ENCODE results near the gene NFATC4.
"Not testable (repeated sequence)": the region's sequence is repeated elsewhere in the genome, so short reads cannot be mapped to it uniquely, and the experiment has no call there.

The NFATC4 gene

DNA sequence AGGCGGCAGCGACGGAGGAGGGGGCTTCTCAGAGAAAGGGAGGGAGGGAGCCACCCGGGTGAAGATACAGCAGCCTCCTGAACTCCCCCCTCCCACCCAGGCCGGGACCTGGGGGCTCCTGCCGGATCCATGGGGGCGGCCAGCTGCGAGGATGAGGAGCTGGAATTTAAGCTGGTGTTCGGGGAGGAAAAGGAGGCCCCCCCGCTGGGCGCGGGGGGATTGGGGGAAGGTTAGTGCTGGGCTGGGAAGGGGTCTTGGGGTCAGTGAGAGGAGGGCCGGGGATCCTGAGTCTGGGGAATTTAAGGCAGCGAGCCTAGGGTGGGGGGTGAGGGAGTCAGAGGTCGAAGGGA lies 203 bp downstream of the NFATC4 start:
- DNase-seq (ENCODE audit: low read depth), result no peak

GRCh38 chr14:24368562-24369252 lies 723 bp downstream of the NFATC4 start:
- no peak for DNase-seq (ENCODE audit: low read depth)

DNA sequence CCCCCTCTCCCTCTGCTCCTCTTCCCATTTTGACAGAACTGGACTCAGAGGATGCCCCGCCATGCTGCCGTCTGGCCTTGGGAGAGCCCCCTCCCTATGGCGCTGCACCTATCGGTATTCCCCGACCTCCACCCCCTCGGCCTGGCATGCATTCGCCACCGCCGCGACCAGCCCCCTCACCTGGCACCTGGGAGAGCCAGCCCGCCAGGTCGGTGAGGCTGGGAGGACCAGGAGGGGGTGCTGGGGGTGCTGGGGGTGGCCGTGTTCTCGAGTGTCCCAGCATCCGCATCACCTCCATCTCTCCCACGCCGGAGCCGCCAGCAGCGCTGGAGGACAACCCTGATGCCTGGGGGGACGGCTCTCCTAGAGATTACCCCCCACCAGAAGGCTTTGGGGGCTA lies 1.5 kb downstream of the NFATC4 start:
- DNase-seq (ENCODE audit: low read depth), result no peak

- no peak for DNase-seq (ENCODE audit: low read depth)
Measured at GRCh38 chr14:24369907-24370687, 2.1 kb downstream of the NFATC4 start.

DNA sequence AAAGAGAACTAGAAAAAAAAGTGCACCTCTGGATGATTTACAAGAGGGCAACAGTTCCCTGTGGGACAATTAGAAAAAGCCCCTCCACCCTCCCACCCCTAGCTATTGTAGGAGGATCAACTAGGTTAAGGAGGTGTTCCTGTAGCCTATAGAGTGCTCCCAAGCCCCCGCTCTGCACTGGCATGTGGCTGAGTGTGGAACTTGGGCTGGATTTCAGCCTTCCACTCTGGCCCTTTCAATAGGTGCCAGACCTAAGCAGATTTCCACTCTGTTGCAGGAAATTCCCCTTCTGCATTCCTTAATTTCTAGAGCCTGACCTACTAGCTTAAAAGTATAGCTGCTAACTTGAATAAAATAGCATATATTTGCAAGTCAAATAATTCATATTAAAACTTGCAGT lies 2.8 kb downstream of the NFATC4 start:
- DNase-seq (ENCODE audit: low read depth), result no peak

DNA sequence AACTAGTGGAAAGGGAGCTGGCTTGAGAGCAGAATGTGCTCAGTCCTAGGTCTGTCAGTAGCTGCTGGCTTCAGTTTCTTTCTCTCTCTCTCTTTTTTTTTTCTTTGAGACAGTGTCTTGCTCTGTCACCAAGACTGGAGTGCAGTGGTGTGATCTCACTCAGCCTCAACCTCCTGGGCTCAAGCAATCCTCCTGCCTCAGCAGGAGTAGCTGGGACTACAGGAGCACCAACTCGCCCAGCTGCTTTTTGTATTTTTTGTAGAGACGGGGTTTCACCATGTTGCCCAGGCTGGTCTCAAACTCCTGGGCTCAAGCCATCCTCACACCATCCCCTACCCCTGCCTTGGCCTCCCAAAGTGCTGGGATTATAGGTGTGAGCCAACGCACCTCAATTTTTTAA lies 3.6 kb downstream of the NFATC4 start:
- DNase-seq (ENCODE audit: low read depth), result not testable (repeated sequence)

- no peak for DNase-seq (ENCODE audit: low read depth)
Measured at GRCh38 chr14:24372701-24373416, 4.9 kb downstream of the NFATC4 start.

DNA sequence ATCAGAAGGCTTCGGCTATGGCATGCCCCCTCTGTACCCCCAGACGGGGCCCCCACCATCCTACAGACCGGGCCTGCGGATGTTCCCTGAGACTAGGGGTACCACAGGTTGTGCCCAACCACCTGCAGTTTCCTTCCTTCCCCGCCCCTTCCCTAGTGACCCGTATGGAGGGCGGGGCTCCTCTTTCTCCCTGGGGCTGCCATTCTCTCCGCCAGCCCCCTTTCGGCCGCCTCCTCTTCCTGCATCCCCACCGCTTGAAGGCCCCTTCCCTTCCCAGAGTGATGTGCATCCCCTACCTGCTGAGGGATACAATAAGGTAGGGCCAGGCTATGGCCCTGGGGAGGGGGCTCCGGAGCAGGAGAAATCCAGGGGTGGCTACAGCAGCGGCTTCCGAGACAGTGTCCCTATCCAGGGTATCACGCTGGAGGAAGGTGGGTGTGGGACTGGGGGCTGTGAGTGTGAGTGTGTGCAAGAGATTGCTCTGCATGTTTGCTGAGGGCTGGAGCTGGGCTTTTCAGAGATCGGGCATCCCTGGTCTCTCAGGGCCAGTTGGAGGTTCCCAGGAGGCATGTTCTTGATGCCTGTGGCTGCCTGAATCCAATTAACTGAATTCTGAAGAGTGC lies 8.6 kb downstream of the NFATC4 start:
- DNase-seq (ENCODE audit: low read depth), result no peak

DNA sequence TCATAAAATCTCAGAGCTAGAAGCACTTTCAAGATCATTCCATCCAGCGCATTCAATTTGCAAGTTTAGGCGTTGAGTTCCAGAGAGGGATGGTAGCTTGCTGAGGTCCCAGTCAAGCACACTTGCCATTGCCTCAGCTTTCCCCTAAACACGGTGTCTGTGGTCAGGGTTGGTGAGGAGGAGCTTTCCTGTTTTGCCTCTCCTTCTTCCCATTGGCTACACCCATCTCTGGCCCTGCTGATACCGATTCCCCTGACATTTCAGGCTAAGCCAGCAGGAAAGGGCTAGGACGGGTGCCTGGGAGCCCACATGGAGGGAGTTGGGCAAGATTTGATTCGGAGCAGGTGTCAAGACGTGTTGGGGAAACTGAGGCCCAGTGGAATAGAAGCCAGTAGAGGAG lies 9.1 kb downstream of the NFATC4 start:
- DNase-seq (ENCODE audit: low read depth), result no peak

- no peak for DNase-seq (ENCODE audit: low read depth)
Measured at GRCh38 chr14:24377657-24378056, 9.7 kb downstream of the NFATC4 start.

- DNase-seq (ENCODE audit: low read depth), result no peak
Measured at GRCh38 chr14:24378327-24378726, 10.3 kb downstream of the NFATC4 start.

- no peak for DNase-seq (ENCODE audit: low read depth)
Measured at GRCh38 chr14:24378981-24379906, 11.3 kb downstream of the NFATC4 start.

DNA sequence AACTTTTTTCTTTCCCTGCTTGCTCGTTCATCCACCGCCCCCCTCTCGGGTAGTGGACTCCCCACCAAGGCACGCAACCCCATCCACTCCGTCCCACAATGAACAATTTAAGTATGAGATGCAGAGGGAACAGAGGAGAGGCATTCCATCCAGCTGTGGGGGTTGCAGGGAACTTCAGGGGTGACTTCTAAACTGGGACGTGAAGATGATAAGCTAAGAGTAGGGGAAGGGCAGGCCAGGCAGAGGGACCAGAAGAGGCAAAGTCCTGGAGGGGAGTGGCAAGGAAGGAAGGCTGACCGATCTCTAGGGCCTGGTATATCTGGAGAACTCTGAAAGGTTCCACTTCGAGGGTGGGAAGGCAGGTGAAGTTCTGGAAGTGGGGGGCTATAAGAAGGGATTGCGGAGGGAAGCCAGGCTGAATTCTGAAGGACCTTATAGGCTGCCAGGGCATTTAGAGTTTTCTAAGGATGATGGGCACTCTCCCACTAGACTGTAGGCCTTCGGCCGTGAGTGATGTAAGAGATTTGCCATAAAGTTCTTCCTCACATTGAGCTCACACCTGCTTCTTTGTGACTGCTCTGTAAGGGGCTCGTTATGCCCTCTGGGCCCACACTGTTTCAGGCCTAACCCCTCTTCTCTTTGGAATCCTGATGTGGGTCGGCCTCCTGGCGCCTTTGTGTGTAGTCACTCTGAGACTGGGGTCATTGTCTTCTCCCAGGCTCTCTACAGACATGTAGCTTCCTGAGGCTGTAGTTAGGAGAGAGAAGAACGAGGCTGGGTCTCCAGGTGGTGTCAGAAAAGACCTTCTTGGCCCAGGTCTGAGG lies 12.1 kb downstream of the NFATC4 start:
- DNase-seq (ENCODE audit: low read depth), result no peak

- DNase-seq (ENCODE audit: low read depth), result no peak
Measured at GRCh38 chr14:24381363-24382063, 13.5 kb downstream of the NFATC4 start.

GRCh38 chr14:24382064-24382371 lies 14.0 kb downstream of the NFATC4 start:
- no peak for DNase-seq (ENCODE audit: low read depth)

DNA sequence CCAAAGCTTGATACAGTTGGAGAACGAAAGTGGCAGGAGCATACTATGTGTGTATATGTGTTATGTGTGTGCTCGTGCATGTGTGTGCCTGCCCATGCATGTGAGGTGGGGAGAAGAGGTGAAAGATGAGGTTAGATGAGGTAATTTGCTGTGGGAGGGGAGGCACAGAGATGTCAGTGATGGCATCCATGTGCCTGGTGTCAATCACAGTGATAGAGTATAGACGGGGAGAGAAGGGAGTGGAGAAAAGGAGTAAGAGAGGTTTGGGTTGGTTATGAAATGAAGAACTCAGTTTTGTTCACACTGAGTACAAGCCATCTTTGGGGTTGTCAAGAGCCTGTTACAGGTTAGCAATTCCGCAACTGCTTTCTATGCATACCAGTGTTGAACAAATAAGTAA lies 16.2 kb downstream of the NFATC4 start:
- no peak for DNase-seq (ENCODE audit: low read depth)

GRCh38 chr14:24385524-24385923 lies 17.5 kb downstream of the NFATC4 start:
- no peak for DNase-seq (ENCODE audit: low read depth)

GRCh38 chr14:24387009-24387345 lies 19.0 kb downstream of the NFATC4 start:
- DNase-seq (ENCODE audit: low read depth), result no peak

GRCh38 chr14:24387579-24387978 lies 19.6 kb downstream of the NFATC4 start:
- not testable (repeated sequence) for DNase-seq (ENCODE audit: low read depth)

DNA sequence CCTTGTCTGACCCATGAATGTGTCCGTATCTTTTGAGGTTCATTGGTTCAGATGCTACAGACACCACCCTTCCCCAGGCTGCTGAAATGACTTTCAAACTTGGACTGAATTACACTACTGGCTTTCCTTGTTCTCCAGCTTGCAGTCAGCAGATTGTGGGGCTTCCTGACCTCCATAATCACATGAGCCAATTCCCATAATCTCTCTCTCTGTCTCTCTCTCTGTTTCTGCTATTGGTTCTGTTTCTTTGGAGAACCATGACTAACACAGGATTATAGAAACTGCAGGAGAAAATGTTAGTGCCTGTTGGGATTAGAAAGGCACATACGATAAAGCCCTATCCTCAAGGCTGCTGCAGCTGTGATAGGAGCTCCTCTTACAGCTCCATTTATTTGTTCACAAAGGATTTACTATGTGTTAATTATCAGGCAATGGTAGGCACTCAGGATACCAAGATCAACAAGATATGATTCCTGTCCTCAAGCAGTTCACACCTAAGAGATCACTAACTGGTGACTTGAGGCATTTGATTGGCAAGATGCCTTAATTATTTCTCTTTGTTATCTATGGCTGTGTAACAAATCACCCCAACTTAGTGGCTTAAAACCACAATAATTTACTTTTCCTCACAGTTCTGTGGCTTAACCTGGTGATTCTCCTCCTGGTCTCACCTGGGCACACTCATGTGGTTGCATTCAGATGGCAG lies 20.6 kb downstream of the NFATC4 start:
- DNase-seq (ENCODE audit: low read depth), result no peak
